ENCODE data around the gene RHOC.

GRCh38 chr1:112698366-112699310 is 8.3 kb downstream of the RHOC start:
- TF ChIP-seq CTCF (conservative IDR thresholded peaks at IDR 0.05; ENCODE audit: low read depth, low read length) (no peak), EZH2 (IDR thresholded peaks at IDR 0.05; ENCODE audit: low read length, unreplicated experiment) (no peak)
